Measurements from ENCODE around the gene B4GALT6. TPM values are rescaled to one million over a fixed set of nuclear protein-coding genes. Genes with fewer than 3 reads are reported as not detected.

Gene B4GALT6
- polyA plus RNA-seq, 1 donor = 11.6 TPM

DNA sequence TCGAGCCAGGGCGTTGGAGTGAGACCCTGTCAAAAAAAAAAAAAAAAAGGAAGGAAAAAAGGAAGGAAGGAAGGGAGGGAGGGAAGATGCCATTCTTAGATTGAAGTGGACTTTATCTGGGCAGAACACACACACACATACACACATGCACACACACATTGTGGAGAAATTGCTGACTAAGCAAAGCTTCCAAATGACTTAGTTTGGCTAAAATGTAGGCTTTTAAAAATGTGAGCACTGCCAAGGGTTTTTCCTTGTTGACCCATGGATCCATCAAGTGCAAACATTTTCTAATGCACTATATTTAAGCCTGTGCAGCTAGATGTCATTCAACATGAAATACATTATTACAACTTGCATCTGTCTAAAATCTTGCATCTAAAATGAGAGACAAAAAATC is 93.3 kb downstream of the B4GALT6 start:
- no peak for DNase-seq

DNA sequence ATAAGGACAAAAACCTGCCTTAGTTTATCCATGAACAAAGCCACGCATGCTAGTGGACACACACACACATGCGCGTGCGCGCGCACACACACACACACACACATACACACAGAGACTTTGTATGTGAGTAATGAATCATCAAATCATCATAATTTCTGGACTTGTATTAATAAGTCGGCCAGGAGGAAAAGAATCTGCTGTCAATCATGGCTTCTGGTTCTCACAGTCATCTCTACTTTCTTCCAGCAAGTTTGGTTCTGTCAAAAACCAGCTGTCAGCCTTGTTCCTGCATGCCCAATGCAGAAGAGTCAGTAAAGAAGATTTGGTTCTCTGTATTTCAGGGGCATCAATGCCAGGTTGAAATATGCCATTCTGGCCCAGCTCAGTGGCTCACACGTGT is 93.8 kb downstream of the B4GALT6 start:
- no peak for DNase-seq

DNA sequence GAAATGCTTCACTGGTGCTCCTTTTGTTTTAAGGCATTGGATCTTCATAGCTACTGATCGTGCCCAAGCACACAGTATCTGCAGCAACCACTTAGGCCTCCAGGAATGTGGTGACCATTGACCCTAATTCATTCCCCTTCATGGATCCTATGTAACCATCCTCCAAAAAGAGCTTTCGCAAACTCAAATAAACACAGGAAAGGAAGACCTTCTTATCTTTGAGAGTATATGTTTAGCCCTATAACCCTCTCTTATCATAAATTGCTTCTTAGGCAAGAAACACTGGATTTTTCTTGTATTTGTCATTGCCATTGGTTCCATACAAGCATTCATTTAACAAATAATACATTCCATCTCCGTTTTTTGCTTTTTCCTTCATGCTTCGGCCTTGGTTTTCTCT is 96.9 kb downstream of the B4GALT6 start:
- DNase-seq = no peak

DNA sequence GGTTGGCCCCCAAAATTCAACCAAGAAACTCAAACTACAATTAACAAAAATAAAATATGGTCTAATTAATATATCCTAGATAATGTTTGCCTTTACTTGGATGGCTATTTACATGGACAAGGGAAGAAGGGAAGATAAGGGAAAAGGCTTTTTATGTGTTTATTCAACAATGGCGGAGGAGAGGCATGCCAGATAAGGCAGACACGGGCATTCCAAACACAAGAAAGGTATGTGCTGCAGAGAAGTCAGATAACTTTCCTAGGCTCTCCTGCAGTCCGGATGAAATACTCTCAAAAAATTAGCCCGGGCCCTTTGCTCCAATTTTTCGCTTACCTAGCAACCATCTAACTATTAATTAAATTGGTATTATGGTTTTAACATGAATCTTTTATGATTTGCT is 97.8 kb downstream of the B4GALT6 start:
- DNase-seq = no peak

DNA sequence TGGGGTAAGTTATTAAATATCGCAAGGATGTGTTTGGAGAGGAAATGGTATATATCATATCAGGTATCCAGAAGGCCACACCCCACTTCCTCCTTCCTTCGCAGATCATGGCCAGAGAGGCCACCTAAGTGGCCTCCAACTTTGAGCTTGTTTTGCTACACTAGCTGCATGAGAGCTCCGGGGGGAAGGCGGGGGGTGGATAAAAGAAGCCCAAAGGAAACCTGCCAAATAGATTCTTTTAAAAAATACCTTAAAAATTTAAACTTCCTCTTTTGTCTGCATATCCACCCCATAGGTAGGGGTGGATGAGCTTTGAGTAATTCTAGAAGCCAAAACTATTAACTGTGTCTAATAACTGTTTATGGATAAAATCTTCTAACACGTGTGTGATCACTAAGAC is 98.4 kb downstream of the B4GALT6 start:
- no peak for DNase-seq

DNA sequence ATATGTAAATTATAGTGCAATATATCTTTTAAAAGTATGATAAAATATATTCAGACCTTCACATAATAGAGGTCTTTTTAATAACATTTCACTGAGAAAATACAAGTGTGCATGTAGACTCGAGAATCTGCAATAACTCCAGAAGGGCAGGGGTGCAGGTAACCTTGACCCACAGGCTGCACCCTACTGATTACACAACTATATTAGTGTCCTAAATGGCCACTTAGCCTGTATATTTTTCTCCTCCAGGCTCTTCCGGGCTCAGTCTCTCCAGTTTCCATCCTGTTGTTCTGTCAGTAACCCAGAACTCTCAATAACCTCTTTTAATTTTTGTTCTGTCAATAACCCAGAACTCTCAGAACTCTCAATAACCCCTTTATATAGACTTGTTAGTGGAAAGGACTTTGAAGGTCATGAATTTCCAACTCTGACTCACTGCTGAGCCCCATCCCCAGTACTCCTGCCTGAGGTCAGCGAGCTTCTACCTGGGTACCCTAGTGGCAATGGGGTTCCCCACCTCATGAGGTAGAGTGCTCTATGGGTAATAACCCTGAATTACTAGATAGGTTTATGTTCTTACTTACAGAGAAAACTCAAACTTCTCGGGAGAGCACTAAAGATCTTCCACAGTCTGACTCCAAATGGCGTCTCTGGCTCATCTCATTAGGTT is 101.1 kb downstream of the B4GALT6 start:
- no peak for DNase-seq

DNA sequence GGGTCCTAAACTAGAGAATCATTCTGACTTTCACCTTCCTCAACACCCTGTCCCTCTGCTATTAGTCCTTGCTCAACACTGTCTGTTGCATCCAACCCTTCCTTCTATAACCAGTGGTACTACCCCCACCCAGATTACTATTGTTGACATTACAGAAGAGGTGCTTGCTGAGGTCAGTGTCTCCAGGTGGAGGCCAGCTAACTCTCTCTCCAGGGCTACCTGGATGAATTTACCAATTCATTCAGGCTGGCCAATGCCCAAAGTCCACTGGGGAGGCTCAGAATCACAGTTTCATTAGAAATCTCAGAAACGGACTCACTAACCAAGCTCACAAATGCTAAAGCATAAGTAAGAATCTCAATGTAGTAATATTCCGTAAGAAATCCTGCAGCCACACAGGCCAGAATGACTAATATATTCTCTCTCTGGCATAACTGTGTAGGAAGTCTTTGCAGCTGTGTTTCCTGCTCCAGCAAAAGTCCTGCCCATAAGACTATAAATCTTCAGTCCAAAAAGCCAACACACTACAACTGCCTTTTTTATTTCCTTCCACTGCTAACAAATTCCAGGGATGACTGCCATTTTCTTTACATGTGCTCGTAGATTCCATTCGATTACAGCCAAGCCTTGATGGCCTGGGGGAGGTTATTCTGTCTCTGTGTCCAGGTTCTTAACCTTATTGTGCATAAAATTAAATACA is 102.7 kb downstream of the B4GALT6 start:
- DNase-seq = peak; percentile 46

DNA sequence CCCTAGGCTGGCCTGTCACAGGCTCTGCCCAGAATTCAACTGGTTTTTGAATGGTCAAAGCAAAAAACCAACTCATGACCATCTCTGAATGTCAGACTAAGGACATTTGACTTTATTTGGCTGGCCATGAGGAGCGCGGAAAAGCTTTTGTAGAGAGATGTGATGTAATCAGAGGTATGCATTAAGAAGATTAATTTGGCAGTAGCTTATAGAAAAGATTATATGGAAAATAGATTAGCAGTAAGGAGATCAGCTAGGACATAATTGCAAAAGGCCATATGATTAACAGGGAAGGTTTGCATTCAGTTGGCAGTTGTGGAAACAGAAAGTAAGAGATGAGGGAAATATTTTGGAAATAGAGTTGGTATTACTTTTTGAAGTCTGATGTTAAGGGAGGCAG is 105.0 kb downstream of the B4GALT6 start:
- DNase-seq = no peak

DNA sequence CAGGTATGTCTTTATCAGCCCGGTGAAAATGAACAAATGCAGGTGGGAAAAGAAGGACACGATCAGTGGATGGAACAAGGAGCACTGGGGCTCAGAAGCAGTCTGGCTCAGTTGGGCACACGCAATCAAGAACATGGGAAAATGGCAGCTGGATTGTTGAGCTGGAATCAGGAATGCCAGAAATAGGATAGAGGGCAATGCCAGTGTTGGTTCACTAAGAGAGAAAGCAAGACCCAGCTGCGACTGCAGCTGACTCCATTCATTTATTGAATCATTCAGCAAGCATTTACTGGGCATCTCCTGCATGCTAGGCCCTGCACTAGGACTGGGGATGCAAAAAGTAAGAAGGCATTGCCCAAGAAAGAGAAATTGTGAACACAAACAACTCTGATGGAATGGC is 106.3 kb downstream of the B4GALT6 start:
- no peak for DNase-seq

DNA sequence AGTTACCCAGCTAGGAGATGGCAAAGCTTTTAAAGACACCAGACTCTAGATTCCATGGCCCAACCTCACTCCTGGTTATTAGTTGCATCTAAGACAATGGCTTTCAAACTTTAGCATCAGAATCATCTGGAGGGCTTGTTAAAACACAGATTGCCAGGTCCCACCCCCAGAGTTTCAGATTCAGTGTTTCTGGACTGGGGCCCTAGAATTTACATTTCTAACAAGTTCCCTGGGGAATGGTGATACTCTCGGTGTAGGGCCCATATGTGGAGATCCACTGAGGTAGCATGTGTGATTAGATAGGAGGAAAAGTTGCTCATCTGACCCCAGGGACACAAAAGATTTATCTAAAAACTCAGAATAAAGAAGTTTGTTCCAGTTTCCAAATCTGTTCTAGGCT is 107.2 kb downstream of the B4GALT6 start:
- no peak for DNase-seq

DNA sequence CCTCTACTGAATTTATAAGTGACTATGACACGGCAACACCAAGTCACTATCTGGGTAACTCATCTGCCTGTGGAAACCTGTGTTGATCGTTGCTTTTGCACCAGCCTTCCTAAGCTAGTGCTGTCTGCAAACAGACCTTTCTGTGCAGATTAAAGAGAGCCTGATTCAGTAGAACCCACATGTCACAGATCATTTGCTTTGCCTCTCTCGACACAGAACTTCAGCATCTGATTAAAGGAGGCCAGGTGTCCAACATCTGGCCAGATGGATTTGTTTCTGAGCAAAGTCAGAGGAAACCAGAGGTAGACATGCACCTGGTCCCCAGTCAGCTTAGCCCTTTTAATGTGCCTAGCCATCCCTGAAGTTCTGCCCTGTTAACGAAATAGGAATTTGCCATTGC is 107.7 kb downstream of the B4GALT6 start:
- no peak for DNase-seq

DNA sequence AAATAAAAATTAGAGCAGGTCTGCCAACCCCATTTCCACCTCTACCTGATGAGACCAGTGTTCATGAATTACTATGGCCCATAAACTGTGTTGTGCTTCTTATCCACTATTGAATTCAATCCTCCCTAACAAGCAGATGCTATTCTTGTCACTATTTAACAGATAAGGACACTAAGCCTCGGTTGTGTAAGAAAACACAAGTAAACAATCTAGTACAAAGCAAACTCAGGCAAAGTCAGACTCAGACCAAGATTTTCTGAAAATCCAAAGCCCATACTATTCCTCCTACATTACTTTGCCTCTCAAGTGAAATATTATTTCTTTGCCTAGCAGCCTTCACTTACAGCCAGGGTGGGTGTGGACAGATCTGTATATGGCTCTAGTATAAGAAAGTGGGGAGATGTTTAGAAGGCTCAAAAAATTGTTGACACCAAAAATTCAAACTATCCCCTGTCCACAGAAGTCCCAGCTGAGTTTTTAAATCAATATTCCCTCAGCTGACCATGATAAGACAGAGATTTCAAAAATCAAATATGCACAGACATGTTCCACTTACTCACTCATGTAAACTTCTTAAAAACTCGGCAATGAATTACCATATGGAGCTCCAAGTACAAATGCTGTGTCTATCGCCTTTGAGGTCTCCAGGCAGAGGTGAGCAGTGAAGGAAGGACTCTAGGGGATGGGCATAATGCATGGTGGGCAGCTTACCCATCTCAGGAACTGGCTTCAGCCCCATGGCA is 108.7 kb downstream of the B4GALT6 start:
- DNase-seq = no peak

DNA sequence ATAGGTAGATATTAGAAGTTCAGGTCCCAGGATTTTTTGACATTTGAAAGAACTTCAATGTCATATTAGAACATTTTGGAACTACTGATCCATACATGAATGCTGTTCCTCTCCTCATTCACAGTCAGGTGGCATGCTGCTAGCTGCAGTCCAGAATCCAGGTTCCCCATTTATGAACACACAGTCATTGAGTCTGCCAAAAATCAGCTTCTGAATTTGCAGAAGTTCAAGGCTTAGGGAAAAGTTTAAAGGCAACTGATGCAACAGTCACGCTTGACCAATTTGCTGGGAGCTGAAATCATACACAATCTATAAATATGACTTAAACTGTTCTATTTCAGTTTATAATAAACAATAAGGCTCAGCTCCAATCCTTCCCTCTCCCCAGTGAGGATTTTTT is 110.0 kb downstream of the B4GALT6 start:
- no peak for DNase-seq

Other genes with a start within 250 kb of the B4GALT6 start
- 0.12 TPM for gene DSG3, start 236.8 kb downstream of the B4GALT6 start, polyA plus RNA-seq (ENCODE audit: insufficient read length)
- 3.8 TPM for gene DSG2, start 186.4 kb downstream of the B4GALT6 start, polyA plus RNA-seq (ENCODE audit: insufficient read length)
- not detected for gene TTR, start 92.7 kb downstream of the B4GALT6 start, polyA plus RNA-seq (ENCODE audit: insufficient read length)
- 0.34 TPM for gene SLC25A52, start 76.3 kb upstream of the B4GALT6 start, polyA plus RNA-seq (ENCODE audit: insufficient read length)

All from hindlimb muscle (tissue), 1 donor.